CD4-positive, alpha-beta T cell (primary cell): ENCODE measurements around the gene DMKN. TPM values are rescaled to one million over a fixed set of nuclear protein-coding genes. Genes with fewer than 3 reads are reported as not detected.

Experiments
- ATAC-seq: fragments of 200-7000 bp; cut with Tn5 transposase; one replicate; pipeline ENCODE4 v1.10.0; 2022; ENCODE audit warnings: mild to moderate bottlenecking; ENCODE audit not compliant: poor library complexity
- CTCF ChIA-PET: fragments of 350-600 bp; sonication (Branson Sonifier 250); formaldehyde crosslinking; loops from one replicate; lab custom pipeline; 2021; ENCODE audit warnings: antibody characterized with exemption, inconsistent platforms; lab: Charles Lee
- POLR2A ChIA-PET: fragments of 350-600 bp; sonication (Branson Sonifier 250); formaldehyde crosslinking; loops from one replicate; lab custom pipeline; 2021; ENCODE audit warnings: antibody characterized with exemption, inconsistent platforms; lab: Charles Lee
- DNase-seq, 14 experiments: peaks; one replicate each; pipeline ENCODE4 v3.0.0-alpha.2; 2013 to 2020; ENCODE audit warnings: mixed read lengths in 2 of 14
- H3K27ac ChIP-seq, 2 donors: one replicate each; pipeline versions ENCODE4 v1.5.1 to v1.7.0; 2013; ENCODE audit warnings: low read length in 2 of 2, low read depth in 1 of 2, mild to moderate bottlenecking in 1 of 2
- H3K27me3 ChIP-seq, 2 experiments: 1 replicate in 1 of 2; 2 replicates in 1 of 2; pipeline versions ENCODE4 v1.6.1 to v1.7.0; 2013; ENCODE audit warnings: low read length in 2 of 2, control low read depth in 1 of 2, mild to moderate bottlenecking in 1 of 2, moderate library complexity in 1 of 2; ENCODE audit not compliant: insufficient read depth in 2 of 2, control insufficient read depth in 1 of 2
- H3K36me3 ChIP-seq: one replicate; pipeline ENCODE4 v1.6.1; 2013; ENCODE audit warnings: low read length, control low read depth; ENCODE audit not compliant: insufficient read depth
- H3K4me1 ChIP-seq: one replicate; pipeline ENCODE4 v1.6.1; 2013; ENCODE audit warnings: low read length, control low read depth; ENCODE audit not compliant: insufficient read depth
- H3K4me3 ChIP-seq: one replicate; pipeline ENCODE4 v1.5.1; 2013; ENCODE audit warnings: mild to moderate bottlenecking, low read length, moderate library complexity
- H3K9me3 ChIP-seq, 2 experiments: 1 replicate in 1 of 2; 2 replicates in 1 of 2; pipeline versions ENCODE4 v1.6.1 to v1.7.0; 2013; ENCODE audit warnings: low read length in 2 of 2, mild to moderate bottlenecking in 2 of 2, control low read depth in 1 of 2, moderate library complexity in 1 of 2; ENCODE audit not compliant: control insufficient read depth in 1 of 2, insufficient read depth in 1 of 2
- H3K27ac Mint-ChIP-seq: one replicate; pipeline ENCODE4 v1.8.0; 2020; ENCODE audit warnings: mixed read lengths
- H3K27me3 Mint-ChIP-seq: one replicate; pipeline ENCODE4 v1.8.0; 2021; ENCODE audit warnings: mixed read lengths
- H3K36me3 Mint-ChIP-seq: one replicate; pipeline ENCODE4 v1.8.0; 2021; ENCODE audit warnings: low read depth, mixed read lengths
- H3K4me1 Mint-ChIP-seq: one replicate; pipeline ENCODE4 v1.8.0; 2021; ENCODE audit warnings: low read depth, mixed read lengths
- H3K4me3 Mint-ChIP-seq: one replicate; pipeline ENCODE4 v1.8.0; 2020; ENCODE audit warnings: mild to moderate bottlenecking, mixed read lengths
- H3K9me3 Mint-ChIP-seq: one replicate; pipeline ENCODE4 v1.8.0; 2020; ENCODE audit warnings: mixed read lengths
- CTCF ChIP-seq: fragments of 200-600 bp; IDR thresholded peaks from one replicate; pipeline ENCODE4 v1.8.0; 2022; ENCODE audit warnings: antibody characterized with exemption, mild to moderate bottlenecking
- intact Hi-C, 2 experiments: fragments of 100-400 bp; cut with DNase I in 1 of 2; cut with micrococcal nuclease in 1 of 2; formaldehyde crosslinking; loops; one replicate each; pipeline versions ENCODE4 v1.15.1 to v1.9.0; 2023 to 2025; cut with DNase I, micrococcal nuclease
- total RNA-seq, 174 experiments: library from RNA in 2 of 174; stranded (reverse) in 2 of 174; gene quantifications; one replicate each; pipeline ENCODE4 v1.2.3 and lab custom pipeline; 2021 to 2026

Gene DMKN
- total RNA-seq, 2 experiments from 2014 or later = not detected

- ChIA-PET CTCF (interaction anchor here (1.6 kb wide), 1 partner anchor 11 kb away, joined by 4 read pairs; no protein-coding TSS in a partner anchor), POLR2A (no interaction called here)
- intact Hi-C loops = no loop called here
- no peaks in the 10 kb centered on the region for H3K36me3 ChIP-seq
- no peaks in the 10 kb centered on the region for H3K36me3 Mint-ChIP-seq
- no peak for TF ChIP-seq CTCF
- peaks cover 20% of the 10 kb centered on the region for H3K4me1 ChIP-seq
- no peaks in the 10 kb centered on the region for H3K9me3 Mint-ChIP-seq
- no peak overlapping the region for H3K27ac Mint-ChIP-seq
- peaks cover 0 to 3% of the 10 kb centered on the region in 2 experiments for H3K9me3 ChIP-seq
- no peak for ATAC-seq
- no peak overlapping the region for H3K27ac ChIP-seq
- no peak overlapping the region for H3K4me3 ChIP-seq
- no peak for DNase-seq
- H3K4me1 Mint-ChIP-seq = peaks cover 17% of the 10 kb centered on the region
- peaks cover 74% of the 10 kb centered on the region for H3K27me3 Mint-ChIP-seq
- no peak overlapping the region for H3K4me3 Mint-ChIP-seq
- H3K27me3 ChIP-seq = peaks cover 24 to 26% of the 10 kb centered on the region in 2 experiments
Measured at GRCh38 chr19:35511337-35511736, 2.1 kb downstream of the DMKN start.

GRCh38 chr19:35510626-35510964 is 2.9 kb downstream of the DMKN start:
- Histone ChIP-seq H3K27me3 (peaks cover 26 to 30% of the 10 kb centered on the region in 2 experiments), H3K36me3 (no peaks in the 10 kb centered on the region), H3K27ac (no peak overlapping the region), H3K4me3 (peak overlapping the region; percentile 52), H3K9me3 (peaks cover 0 to 3% of the 10 kb centered on the region in 2 experiments), H3K4me1 (peaks cover 20% of the 10 kb centered on the region)
- no peak for DNase-seq
- no peak for TF ChIP-seq CTCF
- peaks cover 17% of the 10 kb centered on the region for H3K4me1 Mint-ChIP-seq
- CTCF ChIA-PET = interaction anchor here (0.6 to 2.1 kb wide), 8 partner anchors 11 to 375 kb away, joined by 3 to 12 read pairs (median 4); partner anchors contain the start of gene HAUS5
- H3K9me3 Mint-ChIP-seq = no peaks in the 10 kb centered on the region
- H3K27me3 Mint-ChIP-seq = peaks cover 76% of the 10 kb centered on the region
- H3K27ac Mint-ChIP-seq = no peak overlapping the region
- intact Hi-C loops = loop anchor here (1.0 kb wide), 2 partner anchors 82 to 206 kb away; no protein-coding TSS in a partner anchor
- no peak overlapping the region for H3K4me3 Mint-ChIP-seq
- H3K36me3 Mint-ChIP-seq = no peaks in the 10 kb centered on the region
- ATAC-seq = no peak
- POLR2A ChIA-PET = interaction anchor here (0.6 to 2.1 kb wide), 3 partner anchors 16 to 138 kb away, joined by 3 to 7 read pairs (median 4); partner anchors contain the start of gene COX6B1

GRCh38 chr19:35509861-35510625 is 3.4 kb downstream of the DMKN start:
- Mint-ChIP-seq H3K36me3 (no peaks in the 10 kb centered on the region), H3K4me1 (peaks cover 17% of the 10 kb centered on the region), H3K27me3 (peaks cover 81% of the 10 kb centered on the region), H3K4me3 (peak overlapping the region; percentile 72), H3K9me3 (no peaks in the 10 kb centered on the region), H3K27ac (no peak overlapping the region)
- peak; percentile 86 for TF ChIP-seq CTCF
- H3K36me3 ChIP-seq = no peaks in the 10 kb centered on the region
- ChIA-PET CTCF (interaction anchor here (0.6 to 2.1 kb wide), 8 partner anchors 12 to 375 kb away, joined by 3 to 12 read pairs (median 4); partner anchors contain the start of gene HAUS5), POLR2A (interaction anchor here (0.6 to 2.1 kb wide), 3 partner anchors 15 to 138 kb away, joined by 3 to 7 read pairs (median 4); partner anchors contain the start of gene COX6B1)
- peak; percentile 74 for ATAC-seq
- peaks cover 26 to 31% of the 10 kb centered on the region in 2 experiments for H3K27me3 ChIP-seq
- no peak overlapping the region for H3K27ac ChIP-seq
- H3K4me1 ChIP-seq = peaks cover 20% of the 10 kb centered on the region
- DNase-seq = peak; percentile 53 to 82 (median 64)
- intact Hi-C loops = loop anchor here (1.0 kb wide), 2 partner anchors 82 to 206 kb away; no protein-coding TSS in a partner anchor
- peak overlapping the region; percentile 52 for H3K4me3 ChIP-seq
- H3K9me3 ChIP-seq = peaks cover 0 to 3% of the 10 kb centered on the region in 2 experiments
